SK-N-SH (cell line): ENCODE results near the gene PHAX.

ENCODE experiments used
- CTCF ChIP-seq: fragments of 200-600 bp; sonication (generic); IDR thresholded peaks from 2 replicates; pipeline ENCODE4 v1.6.1; 2017; ENCODE audit warnings: antibody characterized with exemption, mild to moderate bottlenecking, moderate library complexity
- EP300 ChIP-seq, 2 experiments: IDR thresholded peaks; 2 replicates each; pipeline versions ENCODE4 v1.4.0 to v1.6.1; 2012; ENCODE audit warnings: borderline replicate concordance in 1 of 2, low read depth in 1 of 2, low read length in 1 of 2
- EZH2phosphoT487 ChIP-seq: fragments of 200-600 bp; sonication (generic); IDR thresholded peaks from 2 replicates; pipeline ENCODE4 v1.6.1; 2017; ENCODE audit warnings: low read depth, mixed run types, mild to moderate bottlenecking, antibody characterized with exemption, moderate library complexity, borderline replicate concordance
- FOSL2 ChIP-seq: IDR thresholded peaks from 2 replicates; pipeline ENCODE4 v1.4.0; 2012; ENCODE audit warnings: low read depth, mild to moderate bottlenecking, moderate library complexity, borderline replicate concordance
- MAX ChIP-seq: IDR thresholded peaks from 2 replicates; pipeline ENCODE4 v1.4.0; 2012; ENCODE audit warnings: low read depth
- TAF1 ChIP-seq: IDR thresholded peaks from 2 replicates; pipeline ENCODE4 v1.6.1; 2012; ENCODE audit warnings: low read depth, mild to moderate bottlenecking, low read length, moderate library complexity, borderline replicate concordance
- USF2 ChIP-seq: fragments of 150-350 bp; IDR thresholded peaks from 2 replicates; pipeline ENCODE4 v1.6.1; 2017; ENCODE audit warnings: antibody characterized with exemption, low read length, low read depth, borderline replicate concordance

GRCh38 chr5:126610616-126611015 lies 9.9 kb downstream of the PHAX start:
- TF ChIP-seq MAX: no peak
- no peak for TF ChIP-seq USF2
- TF ChIP-seq EZH2phosphoT487: no peak
- no peak for TF ChIP-seq FOSL2
- no peak for TF ChIP-seq TAF1
- TF ChIP-seq CTCF: no peak
- no peak for TF ChIP-seq EP300 (IDR thresholded peaks at IDR 0.05; ENCODE audit: borderline replicate concordance in 1 of 2, low read depth in 1 of 2, low read length in 1 of 2)
